GM19193 (cell line): Measurements from ENCODE around the gene MYO1B.

Source experiments
- POLR2A ChIP-seq: IDR thresholded peaks from 4 replicates; pipeline ENCODE4 v1.6.1; 2011; ENCODE audit not compliant: insufficient read depth, insufficient read length; ENCODE audit errors: extremely low read depth

MYO1B gene

GRCh38 chr2:191328150-191328809, 83.1 kb downstream of the MYO1B start:
- TF ChIP-seq POLR2A = no peak

GRCh38 chr2:191329841-191330240, 84.6 kb downstream of the MYO1B start:
- no peak for TF ChIP-seq POLR2A

- TF ChIP-seq POLR2A = no peak
These were observed 88.7 kb downstream of the MYO1B start for GRCh38 chr2:191333911-191334357.

DNA sequence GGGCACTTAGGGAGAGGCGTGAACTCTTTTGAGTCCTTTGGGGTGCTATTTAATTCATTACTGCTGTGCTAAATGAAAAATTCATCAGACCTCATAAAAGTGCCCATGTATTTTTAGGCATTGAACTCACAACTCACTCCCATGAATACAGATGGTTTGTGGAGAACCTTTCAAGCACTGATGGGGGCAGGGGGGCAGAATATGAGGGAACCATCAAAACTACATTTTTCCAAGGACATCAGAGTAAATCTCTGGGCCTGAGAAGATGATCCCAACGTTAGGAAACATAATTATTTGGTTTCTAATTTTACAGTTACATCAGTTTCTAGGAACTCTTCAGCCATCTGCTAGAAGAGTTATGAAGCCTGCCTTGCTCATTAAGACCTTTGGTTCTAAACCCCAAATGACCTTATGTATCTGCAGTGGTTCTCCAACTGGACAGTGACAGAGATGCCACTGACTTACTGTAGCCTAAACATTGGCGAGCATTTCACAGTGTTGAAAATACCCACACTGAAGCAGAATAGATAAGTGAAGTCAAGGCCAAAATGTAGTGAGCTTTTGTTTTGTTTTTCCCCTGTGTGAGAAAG, 90.8 kb downstream of the MYO1B start:
- no peak for TF ChIP-seq POLR2A

GRCh38 chr2:191341436-191341835, 96.2 kb downstream of the MYO1B start:
- no peak for TF ChIP-seq POLR2A

GRCh38 chr2:191343796-191344338, 98.7 kb downstream of the MYO1B start:
- TF ChIP-seq POLR2A = no peak

DNA sequence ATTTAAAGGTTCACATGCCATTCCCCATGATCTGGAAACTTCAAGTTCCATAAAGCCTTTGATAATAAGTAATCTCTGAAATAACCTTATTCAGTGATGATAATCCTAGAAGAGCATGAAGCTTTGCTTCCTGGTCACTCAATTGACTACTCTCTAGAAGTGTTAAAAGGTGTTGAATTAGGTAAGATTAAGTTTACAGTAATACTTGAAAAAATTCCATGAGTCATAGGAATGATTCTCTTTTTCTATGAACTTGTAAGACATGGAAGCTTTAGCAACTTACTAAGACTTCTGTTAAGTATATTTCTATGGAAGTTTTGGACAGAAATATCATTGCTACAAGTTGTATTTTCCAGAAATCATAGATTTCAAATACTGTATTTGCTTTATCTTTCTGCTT, 100.6 kb downstream of the MYO1B start:
- no peak for TF ChIP-seq POLR2A

GRCh38 chr2:191347154-191347553, 102.0 kb downstream of the MYO1B start:
- TF ChIP-seq POLR2A = no peak

DNA sequence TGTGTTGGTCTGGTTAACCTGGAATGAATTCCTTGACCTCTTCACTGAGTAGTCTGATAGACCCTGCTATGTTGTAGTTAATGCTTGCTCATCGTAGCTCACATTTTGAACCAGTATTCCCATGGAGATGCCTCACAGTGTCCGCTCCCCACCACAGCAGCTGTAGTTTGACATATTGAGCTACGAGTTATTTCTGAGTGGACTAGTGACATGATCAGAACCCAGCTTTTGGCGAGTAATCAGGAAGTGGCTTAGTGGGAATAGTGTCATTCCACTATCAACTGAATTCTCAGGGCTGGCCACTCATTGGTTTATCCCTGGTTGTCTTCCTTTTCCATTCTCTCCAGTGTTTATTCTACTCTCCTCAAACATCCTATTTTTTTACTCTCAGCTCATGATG, 102.7 kb downstream of the MYO1B start:
- no peak for TF ChIP-seq POLR2A

GRCh38 chr2:191349990-191350389, 104.8 kb downstream of the MYO1B start:
- TF ChIP-seq POLR2A = no peak

GRCh38 chr2:191350826-191351225, 105.6 kb downstream of the MYO1B start:
- TF ChIP-seq POLR2A = no peak

DNA sequence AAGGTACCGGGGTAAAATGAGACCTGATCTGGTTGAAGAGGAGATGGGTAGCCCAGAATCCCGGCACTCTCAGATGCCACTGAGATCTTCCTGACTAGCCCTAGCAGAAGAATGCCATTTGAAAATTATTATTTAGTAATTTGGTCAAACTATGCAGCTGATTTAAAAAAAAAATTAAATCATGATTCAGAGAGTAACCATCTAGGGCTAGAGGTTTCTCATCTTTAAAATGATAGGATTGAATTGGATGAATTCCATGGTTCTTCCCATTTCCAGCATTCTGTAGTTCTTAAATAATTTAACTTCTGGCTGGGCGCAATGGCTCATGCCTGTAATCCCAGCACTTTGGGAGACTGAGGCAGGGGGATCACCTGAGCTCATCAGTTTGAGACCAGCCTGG, 106.1 kb downstream of the MYO1B start:
- no peak for TF ChIP-seq POLR2A

DNA sequence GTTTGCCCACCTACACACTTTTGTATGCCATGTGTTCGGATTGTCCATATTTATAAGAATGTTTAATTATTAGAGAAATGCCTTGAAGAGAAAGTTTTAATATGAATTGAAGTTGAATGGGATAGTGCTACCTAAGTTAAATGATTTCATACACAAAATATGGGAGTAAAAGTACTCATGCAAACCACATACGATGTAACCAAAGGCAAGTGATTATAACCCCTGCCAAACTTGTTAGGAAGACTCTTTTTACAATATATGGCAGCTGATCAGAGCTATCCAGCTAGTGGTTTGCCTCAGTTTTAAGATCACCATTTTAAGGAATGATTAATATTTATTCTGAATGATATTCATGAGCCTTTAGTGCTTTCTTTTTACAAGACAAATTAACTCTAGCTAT, 106.7 kb downstream of the MYO1B start:
- no peak for TF ChIP-seq POLR2A

GRCh38 chr2:191352536-191352935, 107.3 kb downstream of the MYO1B start:
- no peak for TF ChIP-seq POLR2A

DNA sequence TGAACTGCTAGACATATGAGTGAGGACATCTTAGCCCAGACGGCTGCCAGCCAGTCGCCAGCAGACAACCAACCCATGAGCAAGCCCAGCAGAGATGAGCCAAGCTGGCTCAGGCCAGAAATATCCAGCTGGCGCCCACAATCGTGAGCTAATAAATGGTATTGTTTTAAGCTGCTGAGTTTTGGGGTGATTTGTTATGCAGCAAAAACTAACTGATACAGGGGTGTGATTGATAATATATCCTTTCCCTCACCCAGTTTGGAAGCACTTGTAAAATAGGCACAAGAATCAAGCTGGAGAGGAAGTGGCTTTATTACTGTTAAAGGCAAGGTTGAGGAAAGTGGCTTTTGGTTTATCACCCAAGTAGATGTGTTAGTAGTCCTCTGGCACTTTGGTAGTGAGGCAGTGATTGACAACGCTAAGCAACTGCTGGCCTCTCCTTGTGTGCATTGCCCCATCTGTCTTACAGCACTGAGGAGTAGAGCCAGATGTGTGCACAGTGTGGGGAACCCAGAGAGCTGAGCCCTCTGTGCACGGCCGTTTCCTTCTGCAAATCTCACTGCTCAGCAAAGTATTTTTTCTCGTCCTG, 110.1 kb downstream of the MYO1B start:
- no peak for TF ChIP-seq POLR2A

DNA sequence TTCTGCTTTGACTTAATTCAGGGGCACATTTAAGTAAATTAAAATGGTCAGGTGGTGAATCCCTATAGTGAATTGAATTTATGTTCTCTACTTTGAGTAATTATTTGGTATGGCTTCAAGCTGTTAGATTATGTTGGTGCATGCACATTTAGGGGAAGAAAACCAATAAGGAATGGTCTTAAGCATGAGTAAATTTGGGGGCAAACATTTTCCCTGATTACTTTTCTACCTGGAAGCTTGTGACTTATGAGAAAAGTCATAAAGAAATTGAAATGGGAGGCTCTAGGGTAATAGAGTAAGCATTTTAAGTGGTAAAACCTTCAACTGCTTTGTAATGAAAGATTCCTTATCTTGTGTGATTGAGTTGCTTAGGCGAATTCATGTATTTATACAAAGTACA, 112.5 kb downstream of the MYO1B start:
- no peak for TF ChIP-seq POLR2A

GRCh38 chr2:191358325-191359025, 113.3 kb downstream of the MYO1B start:
- no peak for TF ChIP-seq POLR2A
